Ishikawa (cell line): Measurements from ENCODE around the gene OR2S2.

ENCODE experiments used
- CEBPB ChIP-seq: IDR thresholded peaks from 2 replicates; pipeline ENCODE4 v1.6.1; 2012
- CREB1 ChIP-seq: IDR thresholded peaks from 2 replicates; pipeline ENCODE4 v1.6.1; 2012; ENCODE audit warnings: low read depth
- EGR1 ChIP-seq: IDR thresholded peaks from 2 replicates; pipeline ENCODE4 v1.6.1; 2012
- EP300 ChIP-seq: IDR thresholded peaks from 2 replicates; pipeline ENCODE4 v1.6.1; 2012; ENCODE audit warnings: borderline replicate concordance
- FOXM1 ChIP-seq: IDR thresholded peaks from 2 replicates; pipeline ENCODE4 v1.6.1; 2012; ENCODE audit warnings: low read depth, borderline replicate concordance
- NFIC ChIP-seq: IDR thresholded peaks from 2 replicates; pipeline ENCODE4 v1.6.1; 2012
- RAD21 ChIP-seq: IDR thresholded peaks from 2 replicates; pipeline ENCODE4 v1.6.1; 2012; ENCODE audit warnings: low read depth
- TAF1 ChIP-seq: IDR thresholded peaks from 2 replicates; pipeline ENCODE4 v1.6.1; 2012; ENCODE audit warnings: low read depth, mild to moderate bottlenecking
- TCF12 ChIP-seq: IDR thresholded peaks from 2 replicates; pipeline ENCODE4 v1.6.1; 2012; ENCODE audit warnings: low read depth
- TEAD4 ChIP-seq: IDR thresholded peaks from 2 replicates; pipeline ENCODE4 v1.6.1; 2012
- YY1 ChIP-seq: IDR thresholded peaks from 2 replicates; pipeline ENCODE4 v1.6.1; 2012; ENCODE audit warnings: low read depth
- ZBTB7A ChIP-seq: IDR thresholded peaks from 2 replicates; pipeline ENCODE4 v1.6.1; 2012; ENCODE audit warnings: low read depth
- TF ChIP-seq, protein P1 (sequence below): IDR thresholded peaks from 2 replicates; pipeline ENCODE4 v1.6.1; 2012; ENCODE audit warnings: low read depth, mild to moderate bottlenecking
- TF ChIP-seq, protein P2 (sequence below): IDR thresholded peaks from 2 replicates; pipeline ENCODE4 v1.6.1; 2012
- TF ChIP-seq, protein P3 (sequence below): IDR thresholded peaks from 2 replicates; pipeline ENCODE4 v1.6.1; 2012

The OR2S2 gene

DNA sequence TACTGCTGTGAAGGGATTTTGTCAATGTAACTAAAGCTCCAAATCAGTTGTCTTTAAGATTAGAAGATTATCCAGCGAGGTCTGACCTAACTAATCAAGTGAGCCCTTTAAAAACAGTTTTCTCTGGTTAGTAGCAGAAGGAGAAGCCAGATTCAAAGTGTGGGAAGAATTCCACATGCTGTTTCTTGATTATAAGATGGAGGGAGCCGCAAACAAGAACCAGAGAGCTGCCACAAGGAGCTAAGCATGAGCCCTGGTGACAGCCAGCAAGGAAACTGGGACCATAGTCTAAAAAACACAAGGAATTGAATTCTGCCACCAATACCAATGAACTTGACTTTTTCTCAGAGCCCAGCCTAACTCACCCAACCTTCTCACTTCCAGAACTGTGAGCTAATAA, 37.0 kb upstream of the OR2S2 start:
- no peak for TF ChIP-seq RAD21
- no peak for TF ChIP-seq YY1
- TF ChIP-seq TEAD4 = no peak
- TF ChIP-seq, protein P1, sequence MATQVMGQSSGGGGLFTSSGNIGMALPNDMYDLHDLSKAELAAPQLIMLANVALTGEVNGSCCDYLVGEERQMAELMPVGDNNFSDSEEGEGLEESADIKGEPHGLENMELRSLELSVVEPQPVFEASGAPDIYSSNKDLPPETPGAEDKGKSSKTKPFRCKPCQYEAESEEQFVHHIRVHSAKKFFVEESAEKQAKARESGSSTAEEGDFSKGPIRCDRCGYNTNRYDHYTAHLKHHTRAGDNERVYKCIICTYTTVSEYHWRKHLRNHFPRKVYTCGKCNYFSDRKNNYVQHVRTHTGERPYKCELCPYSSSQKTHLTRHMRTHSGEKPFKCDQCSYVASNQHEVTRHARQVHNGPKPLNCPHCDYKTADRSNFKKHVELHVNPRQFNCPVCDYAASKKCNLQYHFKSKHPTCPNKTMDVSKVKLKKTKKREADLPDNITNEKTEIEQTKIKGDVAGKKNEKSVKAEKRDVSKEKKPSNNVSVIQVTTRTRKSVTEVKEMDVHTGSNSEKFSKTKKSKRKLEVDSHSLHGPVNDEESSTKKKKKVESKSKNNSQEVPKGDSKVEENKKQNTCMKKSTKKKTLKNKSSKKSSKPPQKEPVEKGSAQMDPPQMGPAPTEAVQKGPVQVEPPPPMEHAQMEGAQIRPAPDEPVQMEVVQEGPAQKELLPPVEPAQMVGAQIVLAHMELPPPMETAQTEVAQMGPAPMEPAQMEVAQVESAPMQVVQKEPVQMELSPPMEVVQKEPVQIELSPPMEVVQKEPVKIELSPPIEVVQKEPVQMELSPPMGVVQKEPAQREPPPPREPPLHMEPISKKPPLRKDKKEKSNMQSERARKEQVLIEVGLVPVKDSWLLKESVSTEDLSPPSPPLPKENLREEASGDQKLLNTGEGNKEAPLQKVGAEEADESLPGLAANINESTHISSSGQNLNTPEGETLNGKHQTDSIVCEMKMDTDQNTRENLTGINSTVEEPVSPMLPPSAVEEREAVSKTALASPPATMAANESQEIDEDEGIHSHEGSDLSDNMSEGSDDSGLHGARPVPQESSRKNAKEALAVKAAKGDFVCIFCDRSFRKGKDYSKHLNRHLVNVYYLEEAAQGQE = no peak
- TF ChIP-seq CREB1 = no peak
- no peak for TF ChIP-seq FOXM1
- TF ChIP-seq TAF1 = no peak
- TF ChIP-seq, protein P2, sequence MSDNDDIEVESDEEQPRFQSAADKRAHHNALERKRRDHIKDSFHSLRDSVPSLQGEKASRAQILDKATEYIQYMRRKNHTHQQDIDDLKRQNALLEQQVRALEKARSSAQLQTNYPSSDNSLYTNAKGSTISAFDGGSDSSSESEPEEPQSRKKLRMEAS = no peak
- TF ChIP-seq EGR1 = no peak
- TF ChIP-seq CEBPB = no peak
- TF ChIP-seq, protein P3, sequence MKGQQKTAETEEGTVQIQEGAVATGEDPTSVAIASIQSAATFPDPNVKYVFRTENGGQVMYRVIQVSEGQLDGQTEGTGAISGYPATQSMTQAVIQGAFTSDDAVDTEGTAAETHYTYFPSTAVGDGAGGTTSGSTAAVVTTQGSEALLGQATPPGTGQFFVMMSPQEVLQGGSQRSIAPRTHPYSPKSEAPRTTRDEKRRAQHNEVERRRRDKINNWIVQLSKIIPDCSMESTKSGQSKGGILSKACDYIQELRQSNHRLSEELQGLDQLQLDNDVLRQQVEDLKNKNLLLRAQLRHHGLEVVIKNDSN = no peak
- TF ChIP-seq EP300 = no peak
- TF ChIP-seq NFIC = no peak
- TF ChIP-seq ZBTB7A = no peak
- no peak for TF ChIP-seq TCF12

DNA sequence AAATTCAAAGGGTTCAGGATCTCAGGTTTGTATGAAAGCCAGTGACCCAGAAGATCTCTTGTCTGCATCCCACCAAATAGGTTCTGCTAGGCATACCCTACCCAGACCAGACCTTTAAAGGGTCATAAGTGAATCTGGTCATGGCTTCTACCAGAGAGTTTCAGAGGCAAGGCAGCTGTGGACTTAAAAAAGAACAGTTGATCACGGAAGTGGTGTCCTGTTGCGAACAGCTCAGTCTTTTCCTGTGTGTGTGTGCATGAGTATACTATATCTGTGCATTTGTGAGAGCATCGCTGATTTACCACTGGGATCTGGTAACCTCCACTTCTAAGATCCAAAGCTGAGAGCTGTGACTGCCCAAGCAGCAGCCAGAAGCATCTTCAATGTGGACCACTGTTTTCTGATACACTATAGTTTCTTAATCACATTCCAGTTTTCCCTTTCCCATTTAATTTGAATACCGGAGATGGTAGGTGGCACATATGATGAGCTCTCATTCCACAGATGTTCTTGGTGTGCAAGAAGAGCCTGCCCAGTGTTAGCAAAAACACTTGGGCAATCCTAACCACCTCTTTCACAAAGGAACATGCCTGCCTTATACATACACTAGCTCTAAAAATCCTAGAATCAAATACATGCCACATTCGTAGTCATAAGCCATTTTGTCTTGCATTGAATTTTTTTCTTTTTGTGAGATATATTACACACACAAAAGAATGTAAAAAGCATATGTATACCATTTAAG, 36.2 kb upstream of the OR2S2 start:
- TF ChIP-seq RAD21 (no peak), TCF12 (no peak)

DNA sequence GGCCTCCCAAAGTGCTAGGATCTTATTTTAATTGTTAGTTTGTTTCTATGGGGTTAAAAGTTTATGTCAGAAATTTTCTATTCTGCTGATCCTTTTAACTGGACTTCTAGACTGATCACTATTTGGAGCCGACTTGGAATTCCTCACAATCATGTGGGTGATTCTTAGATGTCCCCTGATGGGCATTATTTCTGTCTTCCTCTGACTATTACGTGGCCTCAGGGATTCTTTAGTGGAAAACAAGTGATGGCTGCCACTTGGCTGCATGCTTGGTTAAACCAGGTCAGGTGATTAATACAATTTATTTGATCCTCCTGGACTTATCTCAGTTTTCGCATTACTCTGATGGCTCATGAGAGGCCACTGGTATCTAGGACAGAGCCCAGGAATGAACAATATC, 32.2 kb upstream of the OR2S2 start:
- no peak for TF ChIP-seq CEBPB
- TF ChIP-seq ZBTB7A = no peak
- TF ChIP-seq TEAD4 = no peak
- no peak for TF ChIP-seq NFIC
- no peak for TF ChIP-seq EP300
- no peak for TF ChIP-seq EGR1

DNA sequence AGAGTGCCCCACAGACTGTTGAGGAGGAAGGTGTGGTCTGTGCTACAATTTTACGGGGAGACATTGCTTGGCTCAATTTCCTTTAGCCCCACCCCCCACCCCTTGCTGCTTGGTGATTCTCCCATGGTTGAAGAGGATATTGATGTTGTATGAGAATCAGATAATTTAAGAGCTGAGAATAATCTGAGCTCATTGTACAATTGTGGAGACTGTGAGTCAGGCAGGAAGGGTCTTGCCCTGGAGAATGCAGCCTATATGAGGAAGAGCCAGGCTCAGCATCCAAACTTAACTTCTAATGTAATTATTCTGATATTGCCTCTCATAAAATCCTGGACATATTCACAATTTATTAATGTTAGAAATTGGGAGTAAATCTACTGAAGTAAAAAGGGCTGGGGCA, 26.1 kb upstream of the OR2S2 start:
- TF ChIP-seq, protein P2 = no peak
- TF ChIP-seq, protein P1 = no peak
- TF ChIP-seq TEAD4 (no peak), NFIC (no peak), TCF12 (no peak), ZBTB7A (no peak), RAD21 (no peak), EP300 (no peak), FOXM1 (no peak), EGR1 (no peak), YY1 (no peak), TAF1 (no peak)
- TF ChIP-seq, protein P3 = no peak

DNA sequence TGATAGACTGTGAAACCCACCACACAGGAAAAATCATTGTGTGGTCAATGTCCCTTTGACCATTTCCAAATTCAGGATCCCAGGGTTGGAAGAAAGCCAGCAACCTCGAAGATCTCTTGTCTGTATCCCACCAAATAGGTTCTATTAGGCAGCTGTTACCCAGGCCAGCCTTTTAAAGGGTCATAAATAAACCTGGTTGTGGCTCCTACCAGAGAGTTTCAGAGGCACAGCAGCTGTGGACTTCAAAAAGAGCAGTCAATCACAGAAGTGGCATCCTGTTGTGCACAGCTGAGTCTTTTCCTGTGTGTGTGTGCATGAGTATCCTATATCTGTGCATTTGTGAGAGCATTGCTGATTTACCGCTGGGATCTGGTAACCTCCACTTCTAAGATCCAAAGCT, 23.7 kb upstream of the OR2S2 start:
- TF ChIP-seq ZBTB7A (no peak), CEBPB (no peak), NFIC (no peak)

DNA sequence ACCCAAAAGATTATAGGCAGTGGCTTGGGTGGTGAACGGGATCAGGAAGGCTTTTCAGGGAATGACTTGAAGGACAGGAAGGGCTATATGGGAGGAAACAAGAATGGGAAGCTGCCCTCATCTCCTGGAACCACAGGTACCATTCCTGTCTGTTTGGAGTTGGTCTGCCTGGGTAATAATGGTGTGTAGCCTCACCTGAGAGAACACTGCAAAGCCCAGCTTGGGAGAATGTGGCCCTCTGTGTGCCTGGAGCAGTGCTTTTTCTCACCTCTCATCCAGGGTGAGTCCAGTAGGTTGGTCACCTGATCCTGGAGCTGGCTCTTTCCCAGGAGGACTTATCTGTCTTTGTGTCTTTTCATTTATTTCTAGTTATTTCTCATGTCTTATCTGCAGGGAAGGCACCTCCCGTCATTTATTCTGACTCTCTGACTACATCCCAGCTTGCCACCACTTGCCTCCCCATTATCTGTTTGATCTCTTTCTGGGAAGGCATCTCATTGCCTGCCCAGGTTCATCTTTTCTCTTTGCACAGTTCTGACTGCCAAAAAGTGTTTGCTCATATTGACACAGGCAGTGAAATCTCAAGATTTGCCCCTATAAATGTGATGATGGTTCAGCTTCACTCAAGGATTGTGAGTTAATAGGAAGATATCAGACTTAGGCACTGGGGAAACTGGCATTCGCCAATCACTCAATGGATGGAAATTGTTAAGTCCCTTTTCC, 22.5 kb upstream of the OR2S2 start:
- no peak for TF ChIP-seq CEBPB
- no peak for TF ChIP-seq RAD21
- TF ChIP-seq, protein P1 = no peak
- TF ChIP-seq TCF12 = no peak
- TF ChIP-seq, protein P2 = no peak
- no peak for TF ChIP-seq TEAD4
- no peak for TF ChIP-seq NFIC
- TF ChIP-seq EP300 = no peak
- no peak for TF ChIP-seq EGR1
